Inferior parietal cortex (tissue), 1 donor: ENCODE measurements around the gene APC2.
"Not testable (repeated sequence)": the region's sequence is repeated elsewhere in the genome, so short reads cannot be mapped to it uniquely, and the experiment has no call there.

Source experiments
- DNase-seq: peaks from one replicate; pipeline ENCODE4 v3.0.0-alpha.2; 2016; ENCODE audit errors: extremely low spot score

APC2 gene

DNA sequence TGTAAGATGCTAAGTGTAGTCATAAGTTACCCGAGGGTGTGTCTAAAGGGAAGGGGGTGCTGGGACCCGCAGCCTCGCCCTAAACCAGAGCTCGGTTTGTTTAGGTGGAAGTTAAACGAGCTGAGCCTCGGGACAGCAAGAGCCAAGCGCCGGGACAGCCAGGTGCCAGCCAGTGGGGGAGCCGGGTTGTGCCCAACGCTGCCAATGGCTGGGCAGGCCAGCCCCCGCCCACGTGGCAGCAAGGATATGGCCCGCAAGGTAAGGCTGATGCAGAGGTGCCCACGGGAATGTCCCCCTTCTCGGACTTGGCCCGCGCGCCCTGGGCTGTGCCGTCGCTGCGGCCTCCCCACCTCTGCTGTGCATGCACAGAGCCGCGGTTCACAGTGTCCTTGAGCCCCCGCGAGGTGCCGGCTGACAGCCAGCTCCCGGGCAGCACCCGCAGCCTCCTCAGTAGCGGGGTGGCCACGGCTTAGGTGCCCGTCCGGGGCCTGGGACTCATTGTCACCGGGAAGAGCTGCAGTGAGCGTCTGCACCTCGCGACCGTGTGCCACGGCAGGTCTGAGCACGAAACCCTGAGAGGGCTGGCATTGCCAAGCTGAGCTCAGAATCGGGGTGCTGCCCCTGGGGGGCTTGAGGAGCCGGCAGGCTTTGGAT lies 21.1 kb upstream of the APC2 start:
- no peak for DNase-seq

DNA sequence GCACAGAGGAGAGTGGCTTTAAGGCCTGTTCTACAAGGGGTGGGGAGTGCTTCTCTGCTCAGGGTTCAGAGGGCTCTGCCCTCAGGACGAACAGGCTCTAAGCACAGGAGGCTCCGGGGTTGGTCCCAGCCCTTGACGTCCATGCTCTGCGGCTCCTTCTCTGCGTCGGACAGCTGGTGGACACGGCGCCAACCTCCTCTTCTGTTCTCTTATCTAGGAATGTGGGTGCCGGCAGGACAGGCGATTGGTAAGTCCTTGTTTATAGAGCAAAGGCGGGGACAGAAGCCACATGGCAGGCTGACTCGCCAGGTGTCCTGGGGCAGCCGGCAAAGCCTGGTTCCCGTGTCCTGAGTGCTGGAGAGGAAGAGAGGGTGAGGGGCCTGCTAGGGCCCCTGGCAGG lies 20.2 kb upstream of the APC2 start:
- no peak for DNase-seq

DNA sequence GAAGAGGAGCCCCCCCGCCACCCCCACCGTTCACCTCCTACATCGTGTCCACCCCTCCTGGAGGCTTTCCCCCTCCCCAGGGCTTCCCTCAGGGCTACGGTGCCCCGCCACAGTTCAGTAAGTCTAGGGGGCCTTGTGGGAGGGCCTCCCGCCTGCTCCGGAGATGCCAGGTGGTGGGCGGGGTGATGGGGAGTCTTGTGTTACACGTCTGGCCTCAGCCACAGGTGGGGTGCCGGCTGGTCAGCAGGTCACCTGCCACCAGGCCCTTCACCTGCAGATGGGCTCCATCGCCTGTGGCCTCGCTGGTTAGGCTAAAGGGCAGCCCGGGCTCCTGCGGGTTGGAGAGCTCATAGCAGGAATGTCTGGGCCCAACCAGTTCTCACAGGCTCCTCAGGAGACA lies 19.7 kb upstream of the APC2 start:
- DNase-seq = no peak

DNA sequence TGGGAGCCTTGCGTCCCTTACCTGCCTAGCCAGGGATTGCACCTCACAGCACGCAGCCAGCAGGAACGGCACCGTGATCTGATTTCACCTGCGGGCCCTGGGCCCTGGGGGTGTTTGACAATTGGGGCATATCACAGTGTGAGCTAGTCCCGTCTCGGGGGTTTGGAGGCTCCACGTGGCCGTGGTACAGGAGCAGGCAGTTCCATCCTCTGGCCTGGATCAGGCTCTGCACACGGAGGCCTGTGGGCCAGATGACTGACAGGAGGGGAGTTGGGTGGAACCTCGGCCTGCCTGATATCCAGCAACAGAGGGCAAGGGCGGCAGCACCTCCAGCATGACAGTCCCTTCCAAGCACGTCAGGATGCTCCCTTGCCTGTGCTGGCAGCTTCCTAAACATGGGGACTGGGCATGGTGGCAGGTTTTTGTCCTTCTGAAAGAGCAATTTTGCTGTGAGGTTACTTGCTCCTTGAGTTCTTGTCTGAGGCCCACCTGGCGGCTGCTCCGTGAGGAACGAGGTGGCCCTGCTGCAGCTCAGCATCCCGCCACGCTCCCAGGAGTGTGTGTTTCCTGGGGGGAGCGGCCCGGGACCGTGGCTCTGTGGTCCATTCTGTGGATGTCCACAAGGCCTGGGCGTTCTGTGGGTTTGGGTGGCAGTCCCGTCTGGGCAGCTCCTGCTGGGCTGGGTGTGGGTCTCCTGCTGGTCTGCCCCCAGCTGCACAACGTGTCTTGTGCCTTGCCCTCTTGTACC lies 18.0 kb upstream of the APC2 start:
- DNase-seq = no peak

DNA sequence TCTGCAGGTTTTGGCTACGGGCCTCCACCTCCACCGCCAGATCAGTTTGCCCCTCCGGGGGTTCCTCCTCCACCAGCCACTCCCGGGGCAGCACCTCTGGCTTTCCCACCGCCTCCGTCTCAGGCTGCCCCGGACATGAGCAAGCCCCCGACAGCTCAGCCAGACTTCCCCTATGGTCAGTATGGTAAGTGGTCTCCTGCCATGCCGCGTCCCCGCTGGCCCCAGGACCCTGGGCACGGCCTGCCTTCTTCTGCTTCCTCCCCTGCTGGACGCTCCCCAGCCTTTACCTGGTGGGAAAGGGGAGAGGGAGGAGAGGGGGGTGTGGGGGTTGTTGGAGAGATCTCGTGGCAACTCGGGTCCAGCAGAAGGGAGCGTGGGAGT lies 17.4 kb upstream of the APC2 start:
- no peak for DNase-seq

DNA sequence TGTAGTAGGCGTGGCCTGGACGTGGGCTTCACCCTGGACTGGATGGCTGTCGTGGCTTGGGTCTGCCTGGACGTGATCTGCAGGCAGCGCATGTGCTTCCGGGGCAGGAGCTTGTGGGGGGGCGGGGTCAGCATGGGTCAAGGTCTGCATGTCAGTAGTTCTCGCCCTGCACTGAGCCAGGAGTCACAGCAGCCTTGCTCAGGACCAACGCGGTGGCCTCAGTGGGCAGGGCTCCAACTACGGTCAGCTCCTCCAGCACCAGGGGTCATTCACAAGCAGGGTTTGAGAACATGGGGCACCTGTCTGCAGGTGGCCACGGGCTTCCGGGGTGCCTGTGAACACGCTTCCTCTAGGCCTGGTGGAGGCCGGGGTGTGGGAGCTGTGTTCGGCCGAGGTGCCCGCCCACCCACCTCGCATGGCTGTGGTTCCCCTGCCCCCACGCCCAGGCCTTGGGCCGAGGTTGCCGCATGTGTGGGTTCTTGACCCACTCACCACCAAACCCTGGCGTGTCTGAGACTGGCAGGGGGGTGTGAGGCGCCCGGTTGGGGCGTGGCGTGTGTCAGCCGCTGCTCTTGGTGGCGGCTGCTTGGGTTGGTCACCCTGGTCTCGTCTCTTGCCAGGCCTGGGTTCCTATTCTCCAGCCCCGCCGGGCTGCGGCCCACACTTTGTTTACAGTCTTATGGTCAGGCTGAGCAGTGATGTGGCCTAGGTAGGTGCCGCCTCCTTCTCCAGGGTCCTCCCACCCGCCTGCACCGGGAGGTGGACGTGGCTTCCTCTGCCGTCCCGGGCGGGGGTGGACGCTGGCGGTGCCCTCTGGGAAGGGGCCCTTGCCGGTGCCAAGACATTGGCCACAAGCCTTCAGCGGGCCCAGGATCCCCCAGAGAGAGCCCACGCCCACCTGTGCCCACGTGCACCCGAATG lies 16.5 kb upstream of the APC2 start:
- DNase-seq = no peak

DNA sequence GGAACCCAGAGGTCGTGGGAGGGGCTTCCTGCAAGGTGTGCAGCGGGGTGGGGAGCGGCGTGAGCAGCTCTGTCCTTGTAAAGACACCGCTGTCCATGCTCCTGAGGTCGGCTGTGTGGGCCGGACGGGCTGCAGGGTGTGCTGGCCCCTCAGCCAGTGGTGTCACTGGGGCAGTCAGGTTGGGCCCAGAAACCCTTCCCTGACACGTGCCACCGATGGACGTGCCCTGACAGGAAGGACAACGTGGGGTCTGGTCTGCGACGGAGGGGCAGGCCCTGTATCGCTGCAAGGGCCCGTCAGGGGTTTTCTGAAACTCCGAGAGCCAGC lies 15.9 kb upstream of the APC2 start:
- no peak for DNase-seq

DNA sequence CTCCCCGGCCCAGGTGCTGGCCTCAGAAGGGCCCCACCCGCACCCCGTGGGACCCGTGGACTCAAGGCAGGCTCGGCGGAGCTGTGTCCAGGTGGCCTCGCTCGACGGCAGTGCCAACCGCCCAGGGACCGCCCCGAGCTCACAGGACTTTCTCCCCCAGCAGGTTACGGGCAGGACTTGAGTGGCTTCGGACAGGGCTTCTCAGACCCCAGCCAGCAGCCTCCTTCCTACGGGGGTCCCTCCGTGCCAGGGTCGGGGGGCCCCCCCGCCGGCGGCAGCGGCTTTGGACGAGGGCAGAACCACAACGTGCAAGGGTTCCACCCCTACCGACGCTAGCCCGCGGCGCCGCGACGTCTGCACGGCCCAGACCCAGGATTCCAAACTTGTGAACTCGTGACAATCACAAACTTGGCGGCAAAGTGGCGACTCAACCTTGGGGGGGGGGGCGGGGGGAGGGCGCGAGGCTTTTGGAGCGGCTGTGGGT lies 15.3 kb upstream of the APC2 start:
- DNase-seq = no peak

DNA sequence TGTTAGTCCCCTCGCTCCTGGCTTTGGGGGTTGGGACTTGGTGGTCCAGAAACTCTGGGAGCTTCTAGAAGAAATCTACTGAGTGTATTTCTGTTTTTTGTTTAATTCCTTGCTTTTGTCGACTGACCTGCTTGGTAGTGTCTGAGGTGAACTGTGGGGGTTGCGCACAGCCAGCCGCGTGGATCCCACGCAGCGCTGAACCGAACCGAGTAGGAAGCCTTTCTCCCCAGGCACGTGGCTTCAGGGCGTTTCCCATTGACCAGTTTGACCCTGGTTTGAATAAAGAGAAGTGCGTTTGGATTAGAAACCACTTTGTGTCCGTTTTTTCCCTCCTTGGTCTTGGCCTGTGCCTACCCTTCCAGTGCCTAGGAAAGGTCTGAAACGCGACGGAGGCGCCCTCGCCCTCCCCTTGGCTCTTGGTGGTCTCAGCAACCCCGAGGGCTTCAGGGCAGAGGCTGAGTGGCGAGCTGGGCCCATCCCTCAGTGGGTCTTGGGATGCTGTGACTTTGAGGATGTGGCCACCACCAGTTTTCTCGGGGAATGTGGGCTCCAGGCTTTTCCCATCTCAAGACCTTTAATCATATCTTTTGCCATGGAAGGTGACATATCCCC lies 14.4 kb upstream of the APC2 start:
- DNase-seq = no peak

DNA sequence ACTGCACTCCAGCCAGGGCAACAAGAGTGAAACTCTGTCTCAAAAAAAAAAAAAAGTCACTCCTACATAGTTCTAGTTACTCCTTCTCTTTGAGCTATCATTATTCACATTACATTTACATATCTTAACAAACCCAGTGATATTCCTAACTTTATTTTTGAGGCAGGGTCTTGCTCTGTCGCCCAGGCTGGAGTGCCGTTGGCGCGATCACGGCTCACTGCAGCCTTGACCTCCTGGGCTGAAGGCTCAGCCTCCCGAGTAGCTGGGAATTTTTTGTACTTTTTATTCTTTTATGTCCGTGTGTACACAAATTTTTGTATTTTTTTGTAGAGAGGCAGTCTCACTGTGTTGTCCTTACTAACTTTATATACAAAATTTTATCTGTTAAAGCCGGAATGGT lies 12.3 kb upstream of the APC2 start:
- no peak for DNase-seq

DNA sequence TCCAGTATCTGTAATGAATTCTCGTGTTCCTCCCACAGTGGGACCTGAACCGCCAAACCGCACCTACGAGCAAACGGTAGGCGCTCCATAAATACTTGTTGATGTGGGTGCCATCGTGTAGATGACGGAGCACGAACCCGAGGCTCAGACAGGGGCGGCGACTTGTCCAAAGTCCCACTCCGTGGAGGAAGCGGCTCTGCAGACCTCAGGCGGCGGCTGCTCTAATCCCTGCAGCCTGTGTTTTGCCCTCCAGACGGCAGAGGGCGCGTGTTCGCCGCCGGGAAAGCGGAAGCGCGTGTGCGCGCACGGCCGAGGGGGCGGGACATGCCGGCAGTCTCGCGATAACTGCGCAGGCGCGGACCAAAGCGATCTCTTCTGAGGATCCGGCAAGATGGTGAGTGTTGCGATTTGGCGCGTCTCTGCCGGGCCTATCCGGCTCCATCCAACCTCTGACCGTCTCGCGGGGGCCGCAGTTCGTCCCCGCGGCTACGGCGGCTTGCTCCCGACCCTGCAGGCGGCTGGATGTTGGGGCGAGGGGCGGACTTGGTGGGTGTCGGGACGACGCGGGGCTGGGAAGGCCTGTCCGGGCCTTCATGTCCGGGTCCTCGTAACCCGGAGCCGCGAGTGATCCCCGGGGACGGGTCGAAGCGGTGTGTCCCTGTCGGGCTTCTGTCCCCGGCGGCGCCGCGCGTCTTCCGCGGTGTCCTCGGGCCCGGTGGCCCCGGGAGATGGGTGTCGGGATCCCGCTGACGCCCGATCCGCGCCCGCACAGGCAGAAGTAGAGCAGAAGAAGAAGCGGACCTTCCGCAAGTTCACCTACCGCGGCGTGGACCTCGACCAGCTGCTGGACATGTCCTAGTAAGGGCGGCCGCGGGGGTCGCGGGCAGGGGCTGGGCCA lies 11.6 kb upstream of the APC2 start, which contains the start of gene RPS15:
RPS15 (plus strand) TSS at position 362 of the 898 bp plus-strand sequence; CDS start at position 392, 30 bp downstream.
- DNase-seq = peak; percentile 94

DNA sequence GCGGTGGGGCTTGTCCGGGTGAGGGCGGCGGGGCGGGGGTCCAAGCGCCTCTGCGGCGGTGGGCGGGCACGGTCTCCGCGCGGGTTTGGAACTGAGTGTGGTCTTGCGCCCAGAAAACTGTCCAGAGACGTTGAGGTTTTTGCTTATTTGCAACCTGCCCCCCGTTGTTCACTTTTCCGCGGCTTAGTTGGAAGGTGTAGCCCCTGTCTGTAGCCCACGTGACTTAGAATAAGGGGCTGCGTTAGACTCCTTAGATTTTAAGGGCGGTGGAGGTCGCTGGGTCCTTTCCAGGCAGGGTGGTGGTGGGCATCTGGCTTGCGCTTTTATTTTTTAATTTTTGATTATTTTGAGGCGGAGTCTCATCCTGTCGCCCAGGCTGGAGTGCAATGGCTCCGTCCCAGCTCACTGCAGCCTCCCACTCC lies 11.0 kb upstream of the APC2 start:
- DNase-seq = no peak

DNA sequence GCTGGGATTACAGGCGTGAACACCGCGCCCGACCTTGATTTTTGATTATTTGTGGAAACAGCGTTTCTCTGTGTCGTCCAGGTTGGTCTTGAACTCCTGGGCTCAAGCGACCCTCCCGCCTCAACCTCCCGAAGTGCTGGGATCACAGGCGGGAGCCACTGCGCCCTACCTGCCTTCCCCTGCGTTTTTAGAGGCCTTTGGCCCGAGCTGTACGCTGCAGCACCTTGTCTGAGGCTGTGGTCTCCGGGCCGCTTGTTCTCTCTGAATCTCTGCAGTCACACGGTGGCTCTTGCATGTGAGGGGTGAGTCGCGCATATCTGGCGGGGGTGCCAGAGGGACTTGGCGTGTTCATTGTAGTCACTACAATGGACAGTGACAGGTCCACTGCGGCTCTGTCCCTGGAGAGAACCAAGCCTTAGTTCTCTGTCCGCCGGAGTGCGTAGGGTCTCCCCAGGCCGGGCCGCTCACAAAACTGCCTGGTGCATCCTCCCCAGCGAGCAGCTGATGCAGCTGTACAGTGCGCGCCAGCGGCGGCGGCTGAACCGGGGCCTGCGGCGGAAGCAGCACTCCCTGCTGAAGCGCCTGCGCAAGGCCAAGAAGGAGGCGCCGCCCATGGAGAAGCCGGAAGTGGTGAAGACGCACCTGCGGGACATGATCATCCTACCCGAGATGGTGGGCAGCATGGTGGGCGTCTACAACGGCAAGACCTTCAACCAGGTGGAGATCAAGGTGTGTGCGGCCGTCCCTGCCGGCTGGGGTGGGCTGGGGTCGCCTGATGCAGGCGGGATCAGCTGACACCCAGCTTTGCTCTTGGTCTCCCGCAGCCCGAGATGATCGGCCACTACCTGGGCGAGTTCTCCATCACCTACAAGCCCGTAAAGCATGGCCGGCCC lies 10.2 kb upstream of the APC2 start:
- not testable (repeated sequence) for DNase-seq

DNA sequence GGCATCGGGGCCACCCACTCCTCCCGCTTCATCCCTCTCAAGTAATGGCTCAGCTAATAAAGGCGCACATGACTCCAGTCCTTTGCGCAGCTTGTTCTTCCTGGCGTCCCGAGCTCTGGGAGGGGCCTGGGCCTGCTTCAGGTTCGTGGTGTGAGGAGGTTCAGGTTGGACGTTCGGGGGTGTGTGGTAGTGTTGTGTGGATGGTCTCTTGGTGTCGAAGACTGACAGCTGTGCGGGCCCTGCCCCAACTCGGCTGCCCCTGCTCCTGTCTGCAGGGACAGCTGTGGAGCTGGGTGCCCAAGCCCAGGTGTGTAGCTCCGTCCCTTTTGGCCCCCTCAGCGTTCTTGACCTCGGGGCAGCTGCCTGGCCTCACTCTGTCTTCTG lies 9.5 kb upstream of the APC2 start:
- no peak for DNase-seq

DNA sequence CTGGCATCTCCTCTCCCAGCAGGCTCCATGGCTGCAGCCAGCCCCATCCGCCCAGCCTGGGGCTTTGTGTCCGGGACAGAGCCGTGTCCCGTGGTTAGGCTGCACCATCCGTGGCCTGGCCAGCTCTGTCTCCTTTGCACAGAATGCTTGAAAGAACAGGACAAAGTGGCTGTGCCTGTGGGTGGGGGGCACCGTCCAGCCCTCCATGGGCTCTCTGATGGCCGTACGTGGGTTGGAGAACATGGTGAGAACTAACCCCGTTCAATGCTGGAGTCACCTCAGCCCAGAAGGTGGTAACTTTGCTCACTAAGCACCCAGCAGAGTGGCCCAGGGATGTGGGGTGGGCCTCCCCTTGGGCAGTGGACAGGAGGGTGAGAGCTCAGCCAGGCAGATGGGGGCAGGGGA lies 8.9 kb upstream of the APC2 start:
- no peak for DNase-seq

DNA sequence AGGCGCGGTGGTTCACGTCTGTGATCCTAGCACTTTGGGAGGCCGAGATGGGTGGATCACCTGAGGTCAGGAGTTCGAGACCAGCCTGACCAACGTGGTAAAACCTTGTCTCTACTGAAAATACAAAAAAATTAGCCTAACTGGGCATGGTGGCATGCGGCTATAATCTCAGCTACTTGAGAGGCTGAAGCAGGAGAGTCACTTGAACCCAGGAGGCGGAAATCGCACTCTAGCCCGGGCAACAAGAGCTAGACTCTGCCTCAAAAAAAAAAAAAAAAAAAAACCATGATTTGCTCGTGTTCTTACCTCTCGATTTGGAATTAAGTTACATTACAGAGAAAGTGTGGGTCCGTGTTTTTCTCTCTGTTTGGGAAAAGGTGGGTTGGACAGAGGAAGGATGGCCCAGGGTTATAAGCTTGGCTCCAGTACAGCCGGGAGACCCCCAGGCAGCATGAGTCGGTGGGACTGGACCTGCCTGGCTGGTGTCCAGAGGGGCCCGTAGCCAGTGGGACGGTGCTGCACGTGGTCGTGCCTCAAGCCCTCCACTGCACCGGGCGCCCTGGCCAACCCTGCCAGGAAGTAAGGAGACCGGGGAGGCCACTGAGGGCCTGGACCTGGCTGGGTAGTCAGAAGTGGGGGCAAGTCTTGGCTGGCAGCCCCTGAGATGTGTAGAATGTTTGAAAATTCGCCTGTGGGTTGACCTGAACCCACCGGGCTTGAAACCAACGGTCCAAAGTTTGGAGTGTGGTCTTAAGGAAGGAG lies 8.1 kb upstream of the APC2 start:
- no peak for DNase-seq

DNA sequence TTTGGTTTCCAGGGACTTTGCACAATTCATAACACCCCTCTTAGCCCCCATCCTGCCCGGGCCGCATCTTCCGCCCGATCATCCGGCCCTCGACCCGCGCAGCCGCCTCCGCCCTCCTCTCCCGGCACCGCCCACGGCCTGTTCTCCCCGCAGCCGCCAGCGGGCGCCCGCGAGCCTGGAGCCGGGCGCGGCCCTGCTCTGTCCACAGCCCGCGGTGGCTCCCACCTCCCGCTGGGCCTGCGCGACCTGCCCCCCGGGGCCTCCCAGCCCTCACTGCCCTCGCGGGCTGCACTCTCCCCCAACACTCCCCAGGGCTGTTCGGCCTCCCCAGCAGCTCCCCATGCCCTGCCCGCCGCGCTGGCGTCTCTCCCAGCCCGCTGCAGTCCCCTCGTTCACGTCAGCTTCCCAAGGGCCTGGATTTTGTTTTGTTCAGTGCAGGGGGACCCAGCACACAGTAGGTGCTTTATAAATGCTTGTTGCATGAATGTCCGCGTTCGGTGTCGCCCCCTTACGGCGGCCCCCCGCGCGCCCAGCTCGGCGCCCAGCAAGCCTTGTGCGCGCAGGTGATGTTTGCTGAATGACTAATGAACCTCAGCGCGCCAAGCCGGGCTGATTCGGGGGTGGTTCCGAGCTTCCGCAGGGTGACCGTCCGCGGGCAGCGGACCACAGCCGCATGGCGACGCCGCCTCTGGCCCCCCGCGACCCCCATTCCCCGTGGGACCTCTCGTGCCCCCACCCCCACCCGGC lies 4.6 kb upstream of the APC2 start:
- DNase-seq = peak; percentile 83

DNA sequence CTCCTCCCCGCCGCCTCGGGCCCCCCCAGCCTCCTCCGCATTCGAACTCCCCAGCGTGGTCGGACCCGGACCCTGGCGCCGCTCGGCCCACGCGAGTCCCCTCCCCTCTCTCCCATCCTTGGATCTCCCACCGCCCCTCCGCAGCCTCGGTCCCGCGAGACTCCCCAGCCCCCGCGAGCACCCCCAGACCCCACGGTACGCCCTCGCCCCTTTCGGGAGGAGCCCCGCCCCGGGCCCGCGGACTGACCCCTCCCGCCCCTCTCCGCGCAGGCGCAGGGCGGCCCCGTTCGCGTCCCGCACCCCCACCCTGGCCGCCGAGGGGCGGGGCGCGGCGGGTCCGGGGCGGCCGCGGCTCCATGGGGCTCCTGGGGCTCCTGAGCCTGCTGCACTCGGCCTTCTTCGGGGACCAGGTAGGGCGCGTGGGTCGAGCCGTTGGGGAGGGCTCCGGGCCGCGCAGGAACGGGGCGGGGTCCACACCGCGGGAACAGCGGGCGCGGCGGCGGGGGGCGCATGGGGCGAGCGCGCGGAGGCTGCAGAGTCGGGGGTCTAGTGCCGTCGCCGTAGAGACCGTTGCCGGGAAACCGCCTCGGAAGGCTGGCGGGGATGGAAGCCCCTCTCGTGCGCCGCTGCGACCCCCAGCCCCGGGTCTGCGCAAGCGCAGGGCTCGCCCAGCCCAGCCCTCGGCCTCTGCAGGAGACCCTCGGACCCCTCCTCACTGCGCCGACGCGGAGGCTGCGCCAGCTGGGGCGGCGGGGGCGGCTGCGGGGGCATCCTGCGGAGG lies 3.8 kb upstream of the APC2 start:
- peak; percentile 59 for DNase-seq
